ENCODE results near the gene FAM200B.

The FAM200B gene

GRCh38 chr4:15703439-15703838, 21.8 kb downstream of the FAM200B start:
- no peak for TF ChIP-seq CTCF (IDR thresholded peaks at IDR 0.05)

- no peak for TF ChIP-seq CTCF (IDR thresholded peaks at IDR 0.05)
Observed at GRCh38 chr4:15704129-15704528, 22.5 kb downstream of the FAM200B start.

- TF ChIP-seq CTCF (IDR thresholded peaks at IDR 0.05) = no peak
Observed at GRCh38 chr4:15706646-15707362, 25.2 kb downstream of the FAM200B start.

GRCh38 chr4:15707363-15707715, 25.7 kb downstream of the FAM200B start:
- no peak for TF ChIP-seq CTCF (IDR thresholded peaks at IDR 0.05)

- TF ChIP-seq CTCF (IDR thresholded peaks at IDR 0.05) = no peak
Observed at GRCh38 chr4:15711762-15712161, 30.1 kb downstream of the FAM200B start.

- TF ChIP-seq CTCF (IDR thresholded peaks at IDR 0.05) = no peak
Observed at GRCh38 chr4:15712214-15712613, 30.6 kb downstream of the FAM200B start.

- no peak for TF ChIP-seq CTCF (IDR thresholded peaks at IDR 0.05)
Observed at GRCh38 chr4:15714141-15714540, 32.5 kb downstream of the FAM200B start.

Measured in LNCAP (cell line).